ENCODE measurements around the gene ZNF407. TPM values are rescaled to one million over a fixed set of nuclear protein-coding genes. Genes with fewer than 3 reads are reported as not detected.

ZNF407 gene
- total and polyA plus RNA-seq, 8 donors: 2.1 to 49.0 (median 14.6) TPM

DNA sequence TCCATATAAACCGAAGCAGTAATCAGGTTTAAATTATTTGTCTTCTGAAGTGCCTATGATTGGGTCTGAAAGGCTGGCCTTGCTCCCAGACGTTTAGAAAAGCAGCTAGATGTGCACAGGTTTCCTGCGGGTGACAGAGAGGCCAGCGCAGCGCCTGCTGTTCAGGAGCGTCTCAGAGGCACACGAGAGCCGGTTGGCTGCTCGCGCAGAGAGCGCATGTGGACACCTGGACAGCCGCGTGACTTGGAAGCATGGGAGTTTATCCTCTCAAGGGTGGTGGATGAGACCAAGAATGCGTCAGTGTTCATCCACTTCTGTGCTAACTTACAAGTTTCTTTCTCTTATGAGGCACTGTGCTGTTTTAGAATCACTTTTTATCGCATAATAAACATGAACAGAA is 307.6 kb downstream of the ZNF407 start:
- DNase-seq: peak in 1 of 2 donors; percentile 42
- intact Hi-C loops (cut with DNase I; ENCODE audit: low total_unique reads): no loop called here
- TF ChIP-seq, protein P1, sequence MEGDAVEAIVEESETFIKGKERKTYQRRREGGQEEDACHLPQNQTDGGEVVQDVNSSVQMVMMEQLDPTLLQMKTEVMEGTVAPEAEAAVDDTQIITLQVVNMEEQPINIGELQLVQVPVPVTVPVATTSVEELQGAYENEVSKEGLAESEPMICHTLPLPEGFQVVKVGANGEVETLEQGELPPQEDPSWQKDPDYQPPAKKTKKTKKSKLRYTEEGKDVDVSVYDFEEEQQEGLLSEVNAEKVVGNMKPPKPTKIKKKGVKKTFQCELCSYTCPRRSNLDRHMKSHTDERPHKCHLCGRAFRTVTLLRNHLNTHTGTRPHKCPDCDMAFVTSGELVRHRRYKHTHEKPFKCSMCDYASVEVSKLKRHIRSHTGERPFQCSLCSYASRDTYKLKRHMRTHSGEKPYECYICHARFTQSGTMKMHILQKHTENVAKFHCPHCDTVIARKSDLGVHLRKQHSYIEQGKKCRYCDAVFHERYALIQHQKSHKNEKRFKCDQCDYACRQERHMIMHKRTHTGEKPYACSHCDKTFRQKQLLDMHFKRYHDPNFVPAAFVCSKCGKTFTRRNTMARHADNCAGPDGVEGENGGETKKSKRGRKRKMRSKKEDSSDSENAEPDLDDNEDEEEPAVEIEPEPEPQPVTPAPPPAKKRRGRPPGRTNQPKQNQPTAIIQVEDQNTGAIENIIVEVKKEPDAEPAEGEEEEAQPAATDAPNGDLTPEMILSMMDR (IDR thresholded peaks at IDR 0.05): no peak
- TF ChIP-seq POLR2A (IDR thresholded peaks at IDR 0.05) (no peak), POLR2AphosphoS5 (IDR thresholded peaks at IDR 0.05) (no peak), EP300 (IDR thresholded peaks at IDR 0.05) (no peak)
- Histone ChIP-seq H3K27ac (no peak overlapping the region), H3K4me1 (peaks cover 0 to 4% (median 0%) of the 10 kb centered on the region in 4 donors), H3K4me3 (no peak overlapping the region), H3K27me3 (no peaks in the 10 kb centered on the region), H3K9me3 (no peaks in the 10 kb centered on the region), H3K36me3 (no peaks in the 10 kb centered on the region)
- WGBS, 5 donors: 75 to 87% (median 85%) methylated on average over 15 of the region's 15 CpGs

DNA sequence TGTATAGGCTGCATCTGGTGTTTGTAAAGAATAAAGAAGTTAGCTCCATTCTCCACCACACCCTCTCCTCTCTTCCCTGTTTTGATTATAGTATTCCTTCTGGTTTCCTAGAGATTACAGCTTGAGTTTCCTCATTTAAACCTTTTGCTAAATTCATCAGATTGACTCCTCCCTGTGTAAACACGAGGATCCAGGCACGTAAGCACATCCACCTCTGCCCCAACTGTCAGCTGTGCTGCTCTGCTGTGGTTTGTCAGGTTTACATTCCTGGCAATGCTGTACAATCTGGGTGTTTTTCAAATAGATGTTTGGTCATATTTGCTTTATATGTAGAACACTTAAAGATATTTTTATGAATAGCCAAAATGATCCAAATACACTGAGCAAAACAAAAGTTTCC is 308.5 kb downstream of the ZNF407 start:
- H3K27ac ChIP-seq: no peak overlapping the region
- WGBS, 5 donors: 24 to 36% (median 27%) methylated on average over 2 of the region's 2 CpGs
- H3K36me3 ChIP-seq: no peaks in the 10 kb centered on the region
- intact Hi-C loops (cut with DNase I; ENCODE audit: low total_unique reads): no loop called here
- H3K4me3 ChIP-seq: no peak overlapping the region
- peaks cover 0 to 4% (median 0%) of the 10 kb centered on the region in 4 donors for H3K4me1 ChIP-seq
- DNase-seq: peak in 1 of 2 donors; percentile 36
- H3K27me3 ChIP-seq: no peaks in the 10 kb centered on the region
- H3K9me3 ChIP-seq: no peaks in the 10 kb centered on the region
- no peak for TF ChIP-seq POLR2AphosphoS5 (IDR thresholded peaks at IDR 0.05)
- TF ChIP-seq, protein P1 (IDR thresholded peaks at IDR 0.05): no peak
- no peak for TF ChIP-seq POLR2A (IDR thresholded peaks at IDR 0.05)
- TF ChIP-seq EP300 (IDR thresholded peaks at IDR 0.05): no peak

DNA sequence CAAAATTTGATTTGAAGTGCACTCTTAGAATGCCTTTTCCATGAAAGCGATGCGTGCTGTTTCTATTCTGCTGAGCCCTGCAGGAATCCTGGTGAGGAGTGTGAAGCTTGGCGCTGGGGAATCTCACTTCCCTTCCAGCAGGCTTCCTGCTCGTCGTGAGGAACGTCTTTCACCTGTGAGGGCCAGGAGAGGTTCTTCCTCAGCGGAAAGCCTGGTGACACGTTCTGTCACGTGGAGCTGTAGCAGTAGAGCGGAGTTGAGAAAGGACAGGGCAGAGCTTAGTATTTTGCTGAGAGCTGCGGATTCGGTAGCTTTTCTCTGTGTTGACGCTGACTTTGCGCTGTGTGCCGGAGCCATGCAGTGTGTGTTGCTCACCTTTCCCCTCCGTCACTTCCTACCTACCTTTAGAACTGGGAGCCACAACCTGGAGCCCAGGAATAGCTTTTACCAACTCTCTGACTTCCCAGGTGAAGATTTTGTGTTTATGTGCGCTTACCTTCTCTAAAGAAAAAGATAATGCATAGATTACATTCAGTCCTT is 316.5 kb downstream of the ZNF407 start:
- Histone ChIP-seq H3K9me3 (no peaks in the 10 kb centered on the region), H3K36me3 (no peaks in the 10 kb centered on the region), H3K4me3 (no peak overlapping the region), H3K27ac (no peak overlapping the region), H3K27me3 (no peaks in the 10 kb centered on the region), H3K4me1 (peaks cover 0 to 5% (median 0%) of the 10 kb centered on the region in 4 donors)
- TF ChIP-seq POLR2AphosphoS5 (IDR thresholded peaks at IDR 0.05) (no peak), EP300 (IDR thresholded peaks at IDR 0.05) (no peak), POLR2A (IDR thresholded peaks at IDR 0.05) (no peak)
- TF ChIP-seq, protein P1 (IDR thresholded peaks at IDR 0.05): no peak
- DNase-seq: peak in 1 of 2 donors; percentile 24
- WGBS, 5 donors: 77 to 89% (median 86%) methylated on average over 17 of the region's 17 CpGs
- intact Hi-C loops (cut with DNase I; ENCODE audit: low total_unique reads): no loop called here

DNA sequence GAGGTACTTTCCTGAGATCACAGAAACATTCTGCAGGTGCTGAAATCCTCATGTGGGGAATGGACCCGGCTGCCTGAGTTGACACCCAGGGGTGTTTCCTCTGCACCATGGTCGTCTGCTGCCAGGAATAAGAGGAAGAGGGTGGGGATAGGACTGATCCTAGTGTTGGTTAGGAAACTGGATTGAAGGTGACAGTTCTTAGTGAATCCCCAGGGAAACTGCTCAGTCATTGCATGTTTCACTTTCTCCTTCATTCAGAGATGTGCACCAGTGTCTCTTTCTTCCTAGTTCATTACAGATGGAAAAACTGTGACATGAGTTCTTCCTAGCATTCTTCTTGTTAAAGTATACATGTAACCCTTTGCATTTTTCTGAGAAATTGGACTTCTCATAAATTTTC is 317.0 kb downstream of the ZNF407 start:
- H3K4me1 ChIP-seq: peaks cover 0 to 5% (median 0%) of the 10 kb centered on the region in 4 donors
- no peaks in the 10 kb centered on the region for H3K27me3 ChIP-seq
- no peak overlapping the region for H3K4me3 ChIP-seq
- intact Hi-C loops (cut with DNase I; ENCODE audit: low total_unique reads): no loop called here
- DNase-seq: no peak
- 49 to 72% (median 67%) methylated on average over 2 of the region's 2 CpGs for whole genome bisulfite sequencing, 5 donors
- TF ChIP-seq, protein P1 (IDR thresholded peaks at IDR 0.05): no peak
- TF ChIP-seq EP300 (IDR thresholded peaks at IDR 0.05) (no peak), POLR2A (IDR thresholded peaks at IDR 0.05) (no peak), POLR2AphosphoS5 (IDR thresholded peaks at IDR 0.05) (no peak)
- H3K36me3 ChIP-seq: no peaks in the 10 kb centered on the region
- no peak overlapping the region for H3K27ac ChIP-seq
- no peaks in the 10 kb centered on the region for H3K9me3 ChIP-seq

Data from stomach (tissue), 9 donors.